H1 (cell line): ENCODE results near the gene TMBIM4. TPM values are rescaled to one million over a fixed set of nuclear protein-coding genes. Genes with fewer than 3 reads are reported as not detected.

ENCODE experiments used
- CTCF ChIA-PET: fragments of 300-600 bp; sonication (Branson Sonifier 250); formaldehyde crosslinking; loops from one replicate; lab custom pipeline; 2021; ENCODE audit not compliant: partially characterized antibody; lab: Charles Lee
- POLR2A ChIA-PET: fragments of 300-600 bp; sonication (Branson Sonifier 250); formaldehyde crosslinking; loops from one replicate; lab custom pipeline; 2021; ENCODE audit warnings: inconsistent platforms; ENCODE audit not compliant: partially characterized antibody; lab: Charles Lee
- DNase-seq, 2 experiments: peaks; one replicate each; pipeline versions ENCODE4 v3.0.0 to v3.0.0-alpha.2; 2010 to 2022; ENCODE audit warnings: low spot score in 2 of 2, low read depth in 1 of 2, mixed read lengths in 1 of 2
- FAIRE-seq: peaks from 2 replicates; lab custom pipeline; 2011; peaks lifted over from hg19 to GRCh38; lab: Jason Lieb, UNC
- H2AFZ ChIP-seq: 2 replicates; pipeline ENCODE4 v1.8.1; 2012; ENCODE audit warnings: low read length, inconsistent platforms
- H2AK5ac ChIP-seq: 2 replicates; pipeline ENCODE4 v1.6.1; 2013; ENCODE audit warnings: low read depth, low read length
- H2BK120ac ChIP-seq: replicated peaks from 2 replicates; pipeline ENCODE3; 2013; ENCODE audit warnings: low read depth, low read length, inconsistent platforms
- H2BK12ac ChIP-seq: 2 replicates; pipeline ENCODE4 v1.6.1; 2013; ENCODE audit warnings: low read depth, low read length
- H2BK15ac ChIP-seq: 2 replicates; pipeline ENCODE4 v1.6.1; 2013; ENCODE audit warnings: low read length
- H2BK20ac ChIP-seq: 2 replicates; pipeline ENCODE4 v1.6.1; 2013; ENCODE audit warnings: low read length
- H2BK5ac ChIP-seq: 2 replicates; pipeline ENCODE4 v1.6.1; 2013; ENCODE audit warnings: low read depth, low read length
- H3K14ac ChIP-seq: 2 replicates; pipeline ENCODE4 v1.6.1; 2013; ENCODE audit warnings: inconsistent platforms; ENCODE audit not compliant: insufficient read length
- H3K18ac ChIP-seq: 2 replicates; pipeline ENCODE4 v1.6.1; 2013; ENCODE audit warnings: low read length; ENCODE audit errors: extremely low read depth
- H3K23ac ChIP-seq: 2 replicates; pipeline ENCODE4 v1.6.1; 2013; ENCODE audit warnings: inconsistent platforms; ENCODE audit not compliant: insufficient read length
- H3K23me2 ChIP-seq: 2 replicates; pipeline ENCODE4 v1.6.1; 2013; ENCODE audit warnings: low read depth, low read length
- H3K27ac ChIP-seq: 2 replicates; pipeline ENCODE4 v1.6.1; 2011; ENCODE audit warnings: low read depth, low read length, inconsistent platforms
- H3K27me3 ChIP-seq, 4 experiments: replicated peaks in 1 of 4; 1 replicate in 1 of 4; 2 replicates in 3 of 4; pipeline versions ENCODE4 v1.6.1 to v1.8.1; 2011 to 2013; ENCODE audit warnings: low read length in 3 of 4, mild to moderate bottlenecking in 3 of 4, inconsistent platforms in 2 of 4, mixed read lengths in 2 of 4, moderate library complexity in 1 of 4; ENCODE audit not compliant: control insufficient read depth in 3 of 4, insufficient read depth in 3 of 4; ENCODE audit errors: extremely low read depth in 1 of 4
- H3K36me3 ChIP-seq, 4 experiments: 2 replicates each; pipeline versions ENCODE4 v1.6.1 to v1.8.1; 2011 to 2013; ENCODE audit warnings: mild to moderate bottlenecking in 4 of 4, low read length in 3 of 4, moderate library complexity in 2 of 4, control low read depth in 1 of 4, inconsistent platforms in 1 of 4; ENCODE audit not compliant: insufficient read depth in 4 of 4, control insufficient read depth in 2 of 4
- H3K4ac ChIP-seq: replicated peaks from 2 replicates; pipeline ENCODE3; 2013; ENCODE audit warnings: low read length, low read depth, mixed read lengths, inconsistent platforms; ENCODE audit not compliant: insufficient read length
- H3K4me1 ChIP-seq, 4 experiments: replicated peaks in 1 of 4; 1 replicate in 1 of 4; 2 replicates in 3 of 4; pipeline versions ENCODE4 v1.6.1 to v1.8.1; 2011 to 2013; ENCODE audit warnings: low read length in 3 of 4, inconsistent platforms in 2 of 4, mixed read lengths in 1 of 4; ENCODE audit not compliant: insufficient read depth in 4 of 4, control insufficient read depth in 3 of 4
- H3K4me2 ChIP-seq, 2 experiments: 2 replicates each; pipeline versions ENCODE4 v1.6.1 to v1.8.1; 2011 to 2013; ENCODE audit warnings: low read depth in 2 of 2, low read length in 2 of 2, control low read depth in 1 of 2, inconsistent platforms in 1 of 2, mild to moderate bottlenecking in 1 of 2; ENCODE audit not compliant: insufficient read depth in 1 of 2
- H3K4me3 ChIP-seq, 4 experiments: fragments of 200-600, 300-600 bp in 1 of 4; sonication (generic), shearing (Covaris generic), sonication (Bioruptor Twin) in 1 of 4; 2 replicates each; pipeline versions ENCODE4 v1.5.1 to v1.8.1; 2011 to 2016; ENCODE audit warnings: low read length in 4 of 4, low read depth in 3 of 4, control low read depth in 2 of 4, inconsistent platforms in 2 of 4, mild to moderate bottlenecking in 2 of 4, mixed read lengths in 1 of 4, moderate library complexity in 1 of 4; ENCODE audit not compliant: insufficient read depth in 2 of 4; ENCODE audit errors: extremely low read depth in 1 of 4
- H3K56ac ChIP-seq: replicated peaks from 2 replicates; pipeline ENCODE3; 2013; ENCODE audit warnings: low read depth, mild to moderate bottlenecking, mixed read lengths, low read length, inconsistent platforms; ENCODE audit not compliant: insufficient read length
- H3K79me1 ChIP-seq: 2 replicates; pipeline ENCODE4 v1.6.1; 2013; ENCODE audit warnings: low read depth, low read length, control low read depth
- H3K79me2 ChIP-seq, 2 experiments: 2 replicates each; pipeline versions ENCODE4 v1.6.1 to v1.8.1; 2012 to 2013; ENCODE audit warnings: low read length in 2 of 2, mild to moderate bottlenecking in 2 of 2, inconsistent platforms in 1 of 2; ENCODE audit not compliant: insufficient read depth in 2 of 2, control insufficient read depth in 1 of 2
- H3K9ac ChIP-seq, 4 experiments: replicated peaks in 1 of 4; 1 replicate in 1 of 4; 2 replicates in 3 of 4; pipeline versions ENCODE4 v1.6.1 to v1.8.1; 2011 to 2013; ENCODE audit warnings: low read depth in 3 of 4, low read length in 3 of 4, control low read depth in 2 of 4, mild to moderate bottlenecking in 2 of 4, moderate library complexity in 2 of 4, inconsistent platforms in 1 of 4; ENCODE audit errors: extremely low read depth in 1 of 4
- H3K9me3 ChIP-seq, 2 experiments: 2 replicates each; pipeline versions ENCODE4 v1.6.1 to v1.8.1; 2012 to 2013; ENCODE audit warnings: mild to moderate bottlenecking in 2 of 2, moderate library complexity in 2 of 2, control low read depth in 1 of 2, inconsistent platforms in 1 of 2, low read depth in 1 of 2, low read length in 1 of 2, mixed read lengths in 1 of 2; ENCODE audit not compliant: insufficient read depth in 2 of 2
- H4K20me1 ChIP-seq, 2 experiments: replicated peaks in 1 of 2; 2 replicates each; pipeline versions ENCODE3 to v1.8.1; 2011 to 2013; ENCODE audit warnings: inconsistent platforms in 2 of 2, low read length in 2 of 2, mild to moderate bottlenecking in 1 of 2; ENCODE audit not compliant: insufficient read depth in 2 of 2, control insufficient read depth in 1 of 2
- H4K5ac ChIP-seq: 2 replicates; pipeline ENCODE4 v1.6.1; 2013; ENCODE audit warnings: low read length, low read depth, mixed read lengths, inconsistent platforms; ENCODE audit not compliant: insufficient read length
- H4K8ac ChIP-seq: 2 replicates; pipeline ENCODE4 v1.8.0; 2013; ENCODE audit warnings: mild to moderate bottlenecking, moderate library complexity, low read length, inconsistent platforms; ENCODE audit not compliant: insufficient read depth; ENCODE audit errors: extremely low read depth
- H4K91ac ChIP-seq: replicated peaks from 2 replicates; pipeline ENCODE3; 2013; ENCODE audit warnings: low read length, mixed read lengths, inconsistent platforms; ENCODE audit not compliant: insufficient read length
- BCL11A ChIP-seq, 2 experiments: IDR thresholded peaks; one replicate each; pipeline ENCODE4 v1.6.1; 2011; ENCODE audit warnings: low read depth in 2 of 2, low read length in 2 of 2, mild to moderate bottlenecking in 2 of 2
- CEBPB ChIP-seq: IDR thresholded peaks from 2 replicates; pipeline ENCODE4 v1.6.1; 2012; ENCODE audit warnings: low read depth, low read length
- CTBP2 ChIP-seq: IDR thresholded peaks from 2 replicates; pipeline ENCODE4 v1.7.0; 2011; ENCODE audit warnings: borderline replicate concordance, mild to moderate bottlenecking, moderate library complexity, mixed read lengths, low read length; ENCODE audit not compliant: insufficient read depth, insufficient read length
- GABPA ChIP-seq: IDR thresholded peaks from 2 replicates; pipeline ENCODE4 v1.6.1; 2011; ENCODE audit warnings: mild to moderate bottlenecking, low read length, moderate library complexity, borderline replicate concordance; ENCODE audit not compliant: insufficient read depth
- NANOG ChIP-seq: IDR thresholded peaks from 2 replicates; pipeline ENCODE4 v1.6.1; 2011; ENCODE audit warnings: low read length, low read depth, mild to moderate bottlenecking, inconsistent platforms; ENCODE audit not compliant: insufficient read depth, poor library complexity, severe bottlenecking
- RAD21 ChIP-seq, 2 experiments: IDR thresholded peaks in 1 of 2; conservative IDR thresholded peaks in 1 of 2; 2 replicates each; pipeline ENCODE4 v1.6.1; 2011; ENCODE audit warnings: low read depth in 2 of 2, low read length in 2 of 2, improper control_type of control experiment in 1 of 2, inconsistent platforms in 1 of 2, mild to moderate bottlenecking in 1 of 2, moderate library complexity in 1 of 2
- RBBP5 ChIP-seq: IDR thresholded peaks from 2 replicates; pipeline ENCODE4 v1.7.1; 2012; ENCODE audit warnings: low read depth, mild to moderate bottlenecking, inconsistent platforms, low read length, moderate library complexity, borderline replicate concordance
- SAP30 ChIP-seq: fragments of 300-600 bp; sonication (generic); IDR thresholded peaks from 2 replicates; pipeline ENCODE4 v1.7.1; 2012; ENCODE audit warnings: low read length, moderate library complexity, mild to moderate bottlenecking, inconsistent platforms; ENCODE audit not compliant: insufficient read depth, insufficient replicate concordance
- SIRT6 ChIP-seq: IDR thresholded peaks from one replicate; pipeline ENCODE4 v1.7.1; 2012; ENCODE audit warnings: low read length, inconsistent platforms
- TAF7 ChIP-seq: optimal IDR thresholded peaks from 2 replicates; pipeline ENCODE3; 2011; ENCODE audit warnings: low read depth, mild to moderate bottlenecking, inconsistent platforms, low read length, moderate library complexity, borderline replicate concordance
- YY1 ChIP-seq: IDR thresholded peaks from 2 replicates; pipeline ENCODE4 v1.6.1; 2011; ENCODE audit warnings: low read depth, mild to moderate bottlenecking, low read length
- ZNF274 ChIP-seq: IDR thresholded peaks from 2 replicates; pipeline ENCODE4 v1.7.0; 2012; ENCODE audit warnings: low read length, borderline replicate concordance; ENCODE audit errors: extremely low read depth
- WGBS, 2 experiments: shearing (Covaris generic) in 1 of 2; methylation state at CpG; one replicate each; pipeline versions ENCODE4 v1.1.6 to v1.1.7; 2013 to 2015; ENCODE audit warnings: low lambda C conversion rate in 2 of 2, mixed read lengths in 2 of 2, inconsistent platforms in 1 of 2, low coverage in 1 of 2, missing lambda C conversion rate in 1 of 2; ENCODE audit not compliant: insufficient replicate concordance in 2 of 2, insufficient coverage in 1 of 2, insufficient read length in 1 of 2; ENCODE audit errors: extremely low coverage in 1 of 2, missing lambda C conversion rate in 1 of 2; 5-methylcytosine and 5-hydroxymethylcytosine counted together
- polyA plus RNA-seq, 7 experiments: library from polyadenylated mRNA; depleted of rRNA in 3 of 7; stranded (reverse) in 5 of 7; unstranded in 2 of 7; fragments of >200 nt in 5 of 7; fragments of 200-250 nt in 2 of 7; gene quantifications; 1 replicate in 5 of 7; 2 replicates in 1 of 7; 4 replicates in 1 of 7; pipeline versions ENCODE4 v1.2.1 to v1.2.3, GENCODE V29; 2011 to 2013; ENCODE audit warnings: missing spikeins in 2 of 7, mixed read lengths in 2 of 7
- total RNA-seq: library from RNA; stranded (reverse); fragmentation: NEBNext Ultra II Directional; extraction: Animal tissue kit (Norgen Biotek cat#: 25700); gene quantifications from 2 replicates; pipeline ENCODE4 v1.2.1, GENCODE V29; 2021

TMBIM4 gene
- total and polyA plus RNA-seq, 2 of the 8 experiments (the other 6 are each of a cell fraction or from before 2014, with no cell fraction given): 12.8 to 46.6 TPM

DNA sequence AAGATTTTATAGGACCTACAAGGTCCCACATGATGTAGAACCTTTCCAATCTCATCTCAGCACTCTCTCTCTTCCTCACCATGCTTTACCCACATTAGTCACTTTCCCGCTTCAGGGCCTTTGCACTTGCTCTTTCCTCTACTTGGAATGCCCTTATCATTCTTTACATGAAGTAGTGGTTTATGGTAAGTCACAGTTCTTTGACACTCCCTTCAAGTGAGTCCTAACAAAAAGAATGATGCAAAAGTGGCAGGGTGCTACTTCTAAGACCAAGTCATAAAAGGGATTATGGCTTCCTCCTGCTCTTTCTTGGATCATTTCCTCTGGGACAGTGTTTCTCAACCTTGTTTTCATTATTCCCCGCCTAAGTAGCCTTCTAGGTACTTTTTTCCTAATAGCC, 13.1 kb downstream of the TMBIM4 start:
- no peak overlapping the region for H4K8ac ChIP-seq

More for the DNA sequence above, 13.1 kb downstream of the TMBIM4 start:
- WGBS, 2 experiments: 82% methylated on average over 2 of the region's 2 CpGs; no CpG with 5 or more reads in 1 of the 2 experiments
- Histone ChIP-seq H3K23me2 (no peaks in the 10 kb centered on the region), H2BK5ac (no peak overlapping the region), H3K56ac (no peak overlapping the region), H3K79me2 (no peaks in the 10 kb centered on the region), H3K4me1 (no peaks in the 10 kb centered on the region), H3K27me3 (no peaks in the 10 kb centered on the region), H3K23ac (no peak overlapping the region), H2AFZ (no peak overlapping the region), H2BK12ac (no peak overlapping the region), H2BK120ac (no peak overlapping the region), H3K27ac (no peak overlapping the region), H3K9me3 (peaks cover 0 to 5% of the 10 kb centered on the region in 2 experiments; a peak in 1 of 4 replicates), H3K18ac (no peak overlapping the region), H3K9ac (no peak overlapping the region), H3K4ac (no peak overlapping the region), H3K4me3 (no peak overlapping the region), H3K79me1 (no peaks in the 10 kb centered on the region), H4K20me1 (no peaks in the 10 kb centered on the region), H4K91ac (no peak overlapping the region), H2AK5ac (no peak overlapping the region), H3K14ac (no peak overlapping the region), H3K36me3 (no peaks in the 10 kb centered on the region; a peak in 2 of 8 replicates), H2BK20ac (no peak overlapping the region), H3K4me2 (no peak overlapping the region), H4K5ac (no peak overlapping the region), H2BK15ac (no peak overlapping the region)
- DNase-seq (no peak), FAIRE-seq (no peak)
- ChIA-PET POLR2A (no interaction called here), CTCF (no interaction called here)
- TF ChIP-seq YY1 (no peak), ZNF274 (no peak), SIRT6 (no peak), RAD21 (IDR thresholded peaks at IDR 0.05 in 1 of 2, conservative IDR thresholded peaks at IDR 0.05 in 1 of 2; ENCODE audit: low read depth in 2 of 2, low read length in 2 of 2) (no peak), BCL11A (IDR thresholded peaks at IDR 0.05; ENCODE audit: low read depth in 2 of 2, low read length in 2 of 2) (no peak), SAP30 (no peak), NANOG (no peak), CTBP2 (no peak), GABPA (no peak), TAF7 (no peak), CEBPB (no peak), RBBP5 (no peak)
